Measurements from ENCODE around the gene PARP3. TPM values are rescaled to one million over a fixed set of nuclear protein-coding genes. Genes with fewer than 3 reads are reported as not detected.

The PARP3 gene
- total and polyA plus RNA-seq, 10 of the 15 experiments (the other 5 are each of a cell fraction or from before 2014, with no cell fraction given), result 2.1 to 31.2 (median 19.5) TPM

GRCh38 chr3:51916418-51916817, 25.7 kb upstream of the PARP3 start:
- H3K79me2 ChIP-seq (ENCODE audit: control insufficient read depth, insufficient read depth, low read length), result no peaks in the 10 kb centered on the region
- H4K20me1 ChIP-seq (ENCODE audit: control insufficient read depth, insufficient read depth), result no peaks in the 10 kb centered on the region
- BruUV-seq (replicated peaks), result no TSS peak
- H3K36me3 ChIP-seq (ENCODE audit: control insufficient read depth in 2 of 2, insufficient read depth in 2 of 2, low read length in 1 of 2), result no peaks in the 10 kb centered on the region
- in situ Hi-C loops (cut with MboI), result no loop called here
- no peak overlapping the region for H3K4me3 ChIP-seq
- no peak overlapping the region for H2AFZ ChIP-seq (ENCODE audit: control insufficient read depth, low read depth, low read length)
- no peaks in the 10 kb centered on the region for H3K4me1 ChIP-seq (ENCODE audit: control insufficient read depth, insufficient read depth, low read length)
- H3K9ac ChIP-seq (ENCODE audit: control insufficient read depth, insufficient read depth, low read length), result no peak overlapping the region
- no peaks in the 10 kb centered on the region for H3K27me3 ChIP-seq (replicated peaks in 1 of 2; ENCODE audit: control insufficient read depth in 2 of 2, insufficient read depth in 2 of 2, low read length in 1 of 2)
- ChIA-PET POLR2A (no interaction called here), CTCF (no interaction called here), RAD21 (ENCODE audit: unreplicated experiment) (no interaction called here), SMC1A (ENCODE audit: uncharacterized antibody, unreplicated experiment) (no interaction called here)
- ATAC-seq, result no peak
- WGBS (ENCODE audit: insufficient coverage, insufficient replicate concordance, low lambda C conversion rate, missing lambda C conversion rate), result 50% methylated on average over 5 of the region's 5 CpGs
- DNase-seq (ENCODE audit: low read depth, low spot score), result no peak
- H3K4me2 ChIP-seq (ENCODE audit: control insufficient read depth, insufficient read depth), result no peak overlapping the region
- H3K27ac ChIP-seq (ENCODE audit: control insufficient read depth, insufficient read depth), result no peak overlapping the region
- TF ChIP-seq MTA2 (IDR thresholded peaks at IDR 0.05; ENCODE audit: low read depth) (no peak), NRF1 (conservative IDR thresholded peaks at IDR 0.05; ENCODE audit: low read depth, low read length) (no peak), KAT2A (conservative IDR thresholded peaks at IDR 0.05; ENCODE audit: control insufficient read depth, low read depth, low read length) (no peak), FOXM1 (IDR thresholded peaks at IDR 0.05; ENCODE audit: low read depth, low read length) (no peak), ETV6 (conservative IDR thresholded peaks at IDR 0.05 in 1 of 2, IDR thresholded peaks at IDR 0.05 in 1 of 2; ENCODE audit: borderline replicate concordance in 1 of 2, low read depth in 1 of 2) (no peak), SUZ12 (IDR thresholded peaks at IDR 0.05; ENCODE audit: unreplicated experiment) (no peak), POLR2AphosphoS2 (IDR thresholded peaks at IDR 0.05; ENCODE audit: low read depth, low read length) (no peak), HCFC1 (IDR thresholded peaks at IDR 0.05; ENCODE audit: low read length) (no peak), NFYB (IDR thresholded peaks at IDR 0.05; ENCODE audit: insufficient read depth, low read depth, low read length) (no peak), NFXL1 (IDR thresholded peaks at IDR 0.05; ENCODE audit: borderline replicate concordance) (no peak), SP1 (IDR thresholded peaks at IDR 0.05; ENCODE audit: low read depth, low read length) (no peak), ZNF207 (IDR thresholded peaks at IDR 0.05; ENCODE audit: borderline replicate concordance) (no peak), WRNIP1 (IDR thresholded peaks at IDR 0.05; ENCODE audit: borderline replicate concordance, low read depth, low read length) (no peak), MYC (IDR thresholded peaks at IDR 0.05; ENCODE audit: insufficient read depth, insufficient read length, insufficient replicate concordance, low read length, severe bottlenecking) (no peak), CREM (IDR thresholded peaks at IDR 0.05; ENCODE audit: low read depth) (no peak), SMAD1 (IDR thresholded peaks at IDR 0.05; ENCODE audit: low read depth, partially characterized antibody) (no peak), YBX1 (IDR thresholded peaks at IDR 0.05) (no peak), PAX5 (IDR thresholded peaks at IDR 0.05; ENCODE audit: borderline replicate concordance, low read depth, low read length) (no peak)
- no peaks in the 10 kb centered on the region for H3K9me3 ChIP-seq (replicated peaks; ENCODE audit: control insufficient read depth, insufficient read depth, low read length)
- intact Hi-C loops (cut with micrococcal nuclease; ENCODE audit: unreplicated experiment), result no loop called here
- no peak for FAIRE-seq

Data from GM12878 (cell line).